Uterus (tissue), 2 donors: Measurements from ENCODE around the gene COL27A1.

ENCODE experiments used
- CTCF ChIP-seq, 4 experiments: fragments of 200-600 bp in 2 of 4; fragments of 450-650 bp in 2 of 4; sonication (generic) in 2 of 4; IDR thresholded peaks; one replicate each; pipeline ENCODE4 v1.5.1; 2016 to 2019; ENCODE audit warnings: antibody characterized with exemption in 4 of 4, mild to moderate bottlenecking in 2 of 4, moderate library complexity in 1 of 4
- POLR2A ChIP-seq, 2 donors: fragments of 450-650 bp; IDR thresholded peaks; one replicate each; pipeline ENCODE4 v1.6.1; 2016; ENCODE audit warnings: antibody characterized with exemption in 2 of 2, mild to moderate bottlenecking in 1 of 2, moderate library complexity in 1 of 2

GRCh38 chr9:114356792-114357191, 201.5 kb downstream of the COL27A1 start:
- no peak for TF ChIP-seq POLR2A (IDR thresholded peaks at IDR 0.05)
- TF ChIP-seq CTCF (IDR thresholded peaks at IDR 0.05): no peak
